Measurements from ENCODE around the gene PNPLA7. TPM values are rescaled to one million over a fixed set of nuclear protein-coding genes. Genes with fewer than 3 reads are reported as not detected.
A peak's percentile ranks its signal among the peaks of the same experiment; 100 is the strongest.
"Not testable (repeated sequence)": the region's sequence is repeated elsewhere in the genome, so short reads cannot be mapped to it uniquely, and the experiment has no call there.

The PNPLA7 gene
- total RNA-seq, 1 donor from 2014 or later, result 9.8 TPM

GRCh38 chr9:137422604-137423513 is 127.3 kb downstream of the PNPLA7 start, which contains the start of the genes EXD3 and NOXA1:
Gene EXD3, minus strand, starts transcription at chr9:137423162. Its CDS starts 27,805 bp downstream, at chr9:137395357.
Gene NOXA1, plus strand, starts transcription at chr9:137423393. Its CDS starts 137 bp downstream, at chr9:137423530.
- DNase-seq (ENCODE audit: missing footprints) (peak; percentile 97), ATAC-seq (peak; percentile 96)
- intact Hi-C loops (cut with DNase I), result loop anchor here (2.0 to 10.0 kb wide), 2 partner anchors 102 to 124 kb away; no protein-coding TSS in a partner anchor

- no peak for ATAC-seq
- DNase-seq (ENCODE audit: missing footprints), result no peak
- intact Hi-C loops (cut with DNase I), result loop anchor here (2.0 to 10.0 kb wide), 2 partner anchors 103 to 123 kb away; no protein-coding TSS in a partner anchor
Observed at GRCh38 chr9:137421838-137422603, 128.2 kb downstream of the PNPLA7 start.

GRCh38 chr9:137417161-137418021 is 132.8 kb downstream of the PNPLA7 start:
- intact Hi-C loops (cut with DNase I), result no loop called here
- DNase-seq (ENCODE audit: missing footprints) (no peak), ATAC-seq (peak; percentile 22)

GRCh38 chr9:137416563-137417151 is 133.5 kb downstream of the PNPLA7 start:
- intact Hi-C loops (cut with DNase I), result no loop called here
- ATAC-seq (no peak), DNase-seq (ENCODE audit: missing footprints) (no peak)

GRCh38 chr9:137416006-137416562 is 134.1 kb downstream of the PNPLA7 start:
- ATAC-seq, result no peak
- intact Hi-C loops (cut with DNase I), result no loop called here
- no peak for DNase-seq (ENCODE audit: missing footprints)

- intact Hi-C loops (cut with DNase I), result no loop called here
- DNase-seq (ENCODE audit: missing footprints), result no peak
- no peak for ATAC-seq
Observed at GRCh38 chr9:137415451-137415850, 134.8 kb downstream of the PNPLA7 start.

GRCh38 chr9:137412431-137412830 is 137.8 kb downstream of the PNPLA7 start:
- ATAC-seq, result no peak
- intact Hi-C loops (cut with DNase I), result no loop called here
- no peak for DNase-seq (ENCODE audit: missing footprints)

GRCh38 chr9:137411645-137412380 is 138.4 kb downstream of the PNPLA7 start:
- DNase-seq (ENCODE audit: missing footprints), result peak; percentile 75
- no peak for ATAC-seq
- intact Hi-C loops (cut with DNase I), result no loop called here

- no peak for DNase-seq (ENCODE audit: missing footprints)
- intact Hi-C loops (cut with DNase I), result no loop called here
- ATAC-seq, result no peak
Observed at GRCh38 chr9:137411260-137411644, 138.9 kb downstream of the PNPLA7 start.

GRCh38 chr9:137410891-137411249 is 139.3 kb downstream of the PNPLA7 start:
- intact Hi-C loops (cut with DNase I), result no loop called here
- DNase-seq (ENCODE audit: missing footprints) (no peak), ATAC-seq (no peak)

GRCh38 chr9:137410236-137410890 is 139.8 kb downstream of the PNPLA7 start:
- intact Hi-C loops (cut with DNase I), result not testable (repeated sequence)

More at GRCh38 chr9:137410236-137410890, 139.8 kb downstream of the PNPLA7 start:
- ATAC-seq; DNase-seq (ENCODE audit: missing footprints): not testable (repeated sequence)

Small RNA genes within 50 kb of the gene (microRNA-seq; reads per million reads assigned to microRNA genes)
- not detected for gene MIR7114

Other genes starting within 250 kb of the PNPLA7 start
- gene NRARP, start 248.1 kb downstream of the PNPLA7 start, total RNA-seq, result 4.7 TPM
- gene EXD3, start 127.2 kb downstream of the PNPLA7 start, total RNA-seq, result 6.8 TPM
- gene NOXA1, start 127.0 kb downstream of the PNPLA7 start, total RNA-seq, result 2.2 TPM
- not detected for gene ENTPD8, start 109.0 kb downstream of the PNPLA7 start, total RNA-seq
- 11.5 TPM for gene NSMF, start 91.1 kb downstream of the PNPLA7 start, total RNA-seq
- gene MRPL41, start 1.5 kb upstream of the PNPLA7 start, total RNA-seq, result 244 TPM
- gene DPH7, start 28.5 kb upstream of the PNPLA7 start, total RNA-seq, result 17.2 TPM
- gene ZMYND19, start 40.1 kb upstream of the PNPLA7 start, total RNA-seq, result 10.8 TPM
- gene ARRDC1, start 55.3 kb upstream of the PNPLA7 start, total RNA-seq, result 17.5 TPM
- 30.5 TPM for gene EHMT1, start 68.6 kb upstream of the PNPLA7 start, total RNA-seq